SK-N-MC (cell line): ENCODE results near the gene ARHGEF10L.

ENCODE experiments used
- DNase-seq: peaks from one replicate; pipeline ENCODE4 v3.0.0-alpha.2; 2011; ENCODE audit warnings: low read depth, low spot score
- H3K27ac ChIP-seq: fragments of 200-600 bp; sonication (generic); 2 replicates; pipeline ENCODE4 v1.5.1; 2016; ENCODE audit warnings: mixed run types
- H3K36me3 ChIP-seq: fragments of 200-600 bp; sonication (generic); 2 replicates; pipeline ENCODE4 v1.6.1; 2017; ENCODE audit warnings: antibody characterized with exemption, low read length, mixed read lengths; ENCODE audit not compliant: insufficient read depth
- H3K4me3 ChIP-seq: fragments of 200-600 bp; sonication (generic); 2 replicates; pipeline ENCODE4 v1.5.1; 2016
- H3K9ac ChIP-seq: fragments of 200-600 bp; sonication (generic); 2 replicates; pipeline ENCODE4 v1.8.0; 2017; ENCODE audit warnings: mixed run types, mixed read lengths; ENCODE audit not compliant: insufficient read length
- H3K9me3 ChIP-seq: fragments of 200-600 bp; sonication (generic); 2 replicates; pipeline ENCODE4 v1.6.1; 2017; ENCODE audit warnings: low read depth, mild to moderate bottlenecking, antibody characterized with exemption, low read length, moderate library complexity, mixed read lengths
- EZH2 ChIP-seq: fragments of 200-600 bp; sonication (generic); IDR thresholded peaks from one replicate; pipeline ENCODE4 v1.6.1; 2017; ENCODE audit warnings: antibody characterized with exemption
- FOXP2 ChIP-seq: optimal IDR thresholded peaks from 2 replicates; pipeline ENCODE3; 2011; ENCODE audit warnings: mild to moderate bottlenecking, moderate library complexity; ENCODE audit not compliant: insufficient read depth; ENCODE audit errors: extremely low read length, control extremely low read depth
- POLR2AphosphoS5 ChIP-seq: IDR thresholded peaks from 2 replicates; pipeline ENCODE4 v1.6.1; 2012; ENCODE audit warnings: mild to moderate bottlenecking, low read depth, low read length, borderline replicate concordance

Gene ARHGEF10L

DNA sequence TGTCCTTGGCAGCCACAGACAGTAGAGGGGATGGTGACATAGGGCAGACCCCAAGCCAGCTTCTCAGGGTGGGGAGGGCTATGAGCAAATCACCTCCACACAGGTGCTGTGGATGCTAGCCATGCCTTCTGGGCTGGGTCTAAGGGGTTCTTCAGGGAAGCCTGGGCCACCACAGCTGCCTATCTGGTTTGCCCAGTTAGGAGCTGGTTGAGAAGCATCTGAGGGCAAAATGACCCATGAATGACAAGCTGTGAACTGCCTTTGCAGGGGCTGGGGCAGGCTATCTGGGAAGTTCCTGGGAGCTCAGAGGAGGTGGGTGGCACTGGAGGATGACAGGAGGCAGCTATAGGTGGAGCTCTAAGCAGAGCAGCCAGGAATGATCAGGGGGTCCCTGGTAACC, 10.1 kb upstream of the ARHGEF10L start:
- no peaks in the 10 kb centered on the region for H3K9me3 ChIP-seq
- TF ChIP-seq POLR2AphosphoS5: no peak
- no peak for TF ChIP-seq FOXP2
- TF ChIP-seq EZH2: no peak
- H3K9ac ChIP-seq: no peak overlapping the region
- H3K4me3 ChIP-seq: no peak overlapping the region
- no peak for DNase-seq
- no peaks in the 10 kb centered on the region for H3K36me3 ChIP-seq
- no peak overlapping the region for H3K27ac ChIP-seq

DNA sequence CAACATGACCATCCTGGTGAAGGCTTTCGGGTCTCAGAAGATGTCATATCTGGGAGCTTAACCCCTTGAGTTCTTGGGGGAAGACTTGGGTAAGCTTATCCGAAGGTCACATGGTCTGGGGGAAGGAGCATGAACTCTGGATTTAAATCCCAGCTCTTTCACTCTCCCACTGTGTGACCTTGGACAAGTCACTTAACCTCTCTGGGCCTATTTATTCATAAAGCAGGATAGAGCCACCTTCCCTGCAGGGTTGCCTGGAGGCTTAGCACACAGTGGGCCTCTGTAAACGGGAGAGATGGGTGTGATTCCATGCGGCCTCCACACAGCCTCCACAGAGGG, 8.2 kb upstream of the ARHGEF10L start:
- TF ChIP-seq EZH2 (no peak), POLR2AphosphoS5 (no peak), FOXP2 (no peak)
- Histone ChIP-seq H3K9ac (no peak overlapping the region), H3K27ac (no peak overlapping the region), H3K9me3 (no peaks in the 10 kb centered on the region), H3K36me3 (no peaks in the 10 kb centered on the region), H3K4me3 (no peak overlapping the region)
- DNase-seq: no peak

DNA sequence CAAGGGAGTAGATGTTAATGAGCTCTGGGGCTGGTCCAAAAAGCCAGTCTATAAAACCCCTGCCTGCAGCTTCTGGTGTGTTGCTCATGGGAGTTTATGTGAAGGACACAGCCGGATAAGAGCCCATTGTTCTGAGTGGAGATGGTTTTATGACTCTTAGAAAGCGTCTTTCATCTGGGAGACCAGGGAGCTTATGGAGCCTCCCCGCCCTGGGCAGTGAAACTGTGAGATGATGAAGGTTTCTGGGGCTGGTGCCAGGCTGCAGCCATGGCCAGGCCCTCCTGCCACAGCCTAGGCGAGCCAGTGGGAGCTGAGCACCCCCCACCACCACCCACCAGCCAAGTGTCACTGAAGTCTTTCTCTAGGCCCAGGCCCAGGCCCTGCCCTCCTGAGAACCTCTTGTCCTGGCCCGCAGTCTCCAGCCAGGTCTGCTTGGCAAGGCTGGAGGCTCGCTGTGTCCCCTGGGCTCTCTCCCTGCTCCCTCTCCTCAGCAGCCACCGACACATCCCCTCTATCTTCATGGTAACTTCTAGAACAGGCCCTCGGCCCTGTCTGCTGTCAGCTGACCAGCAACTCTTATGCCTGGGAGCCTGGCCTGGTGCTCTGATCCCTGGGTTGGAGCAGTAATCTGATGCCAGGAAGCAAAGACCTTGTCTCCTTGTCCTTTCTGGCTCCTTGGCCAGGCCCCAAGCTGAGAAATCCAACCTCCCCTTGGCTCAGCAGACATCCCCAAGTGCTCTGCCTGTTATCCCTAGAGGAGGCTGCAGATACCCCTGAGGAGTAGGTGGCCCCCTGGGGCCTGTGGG, 7.6 kb upstream of the ARHGEF10L start:
- no peak overlapping the region for H3K27ac ChIP-seq

DNA sequence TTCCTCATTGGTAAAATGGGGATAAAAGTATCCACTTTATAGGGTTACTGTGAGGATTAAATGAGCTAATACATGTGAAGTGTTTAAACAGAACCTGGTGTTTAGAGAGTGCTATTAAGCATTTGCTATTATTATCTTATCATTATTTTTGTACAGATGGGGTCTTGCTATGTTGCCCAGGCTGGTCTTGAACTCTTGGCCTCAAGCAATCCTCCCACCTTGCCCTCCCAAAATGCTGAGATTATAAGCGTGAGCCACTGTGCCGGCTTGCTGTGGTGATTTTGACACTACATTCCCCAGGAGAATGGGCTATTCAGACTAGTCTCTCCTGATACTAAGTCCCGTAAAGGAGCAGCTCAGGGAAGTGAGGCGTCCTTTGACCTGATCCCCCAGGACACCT, 6.3 kb upstream of the ARHGEF10L start:
- H3K9me3 ChIP-seq: no peaks in the 10 kb centered on the region
- TF ChIP-seq EZH2 (no peak), POLR2AphosphoS5 (no peak), FOXP2 (no peak)
- no peak overlapping the region for H3K4me3 ChIP-seq
- no peak overlapping the region for H3K27ac ChIP-seq
- H3K9ac ChIP-seq: no peak overlapping the region
- no peaks in the 10 kb centered on the region for H3K36me3 ChIP-seq
- DNase-seq: no peak

More for the DNA sequence above, 7.6 kb upstream of the ARHGEF10L start:
- Histone ChIP-seq H3K4me3 (no peak overlapping the region), H3K9me3 (no peaks in the 10 kb centered on the region), H3K36me3 (no peaks in the 10 kb centered on the region), H3K9ac (no peak overlapping the region)
- no peak for DNase-seq
- no peak for TF ChIP-seq FOXP2
- TF ChIP-seq EZH2: no peak
- TF ChIP-seq POLR2AphosphoS5: no peak

DNA sequence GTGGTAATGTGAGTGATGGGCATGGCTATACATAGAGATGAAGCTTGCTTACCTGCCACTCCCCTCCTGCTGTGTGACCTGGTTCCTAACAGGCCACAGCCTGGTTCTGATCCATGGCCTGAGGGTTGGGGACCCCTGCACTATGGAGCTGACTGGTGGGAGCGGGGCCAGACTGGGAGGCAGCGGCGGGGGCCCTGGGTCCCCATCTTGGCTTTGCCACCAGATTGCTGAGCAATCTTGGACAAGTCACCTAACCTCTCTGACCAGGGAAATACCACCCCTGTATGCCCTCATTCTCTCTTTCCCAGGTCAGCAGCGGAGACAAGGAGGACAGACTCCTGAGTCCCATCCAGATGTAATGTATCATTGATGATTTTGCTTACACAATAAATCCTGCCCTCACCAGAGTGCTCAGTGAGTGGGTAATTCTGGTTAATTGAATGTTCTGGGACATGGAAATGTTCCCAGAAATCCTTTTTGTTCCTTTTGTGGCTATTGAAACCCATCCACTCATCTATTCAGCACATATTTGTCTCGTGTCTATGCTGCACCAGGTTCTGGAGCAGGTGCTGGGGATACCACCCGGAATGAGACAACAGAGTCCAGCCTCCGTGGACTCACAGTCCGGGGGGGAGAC, 4.1 kb upstream of the ARHGEF10L start:
- no peaks in the 10 kb centered on the region for H3K36me3 ChIP-seq
- H3K9me3 ChIP-seq: no peaks in the 10 kb centered on the region
- H3K27ac ChIP-seq: no peak overlapping the region
- DNase-seq: no peak
- H3K4me3 ChIP-seq: no peak overlapping the region
- TF ChIP-seq POLR2AphosphoS5: no peak
- no peak for TF ChIP-seq FOXP2
- no peak for TF ChIP-seq EZH2
- no peak overlapping the region for H3K9ac ChIP-seq

DNA sequence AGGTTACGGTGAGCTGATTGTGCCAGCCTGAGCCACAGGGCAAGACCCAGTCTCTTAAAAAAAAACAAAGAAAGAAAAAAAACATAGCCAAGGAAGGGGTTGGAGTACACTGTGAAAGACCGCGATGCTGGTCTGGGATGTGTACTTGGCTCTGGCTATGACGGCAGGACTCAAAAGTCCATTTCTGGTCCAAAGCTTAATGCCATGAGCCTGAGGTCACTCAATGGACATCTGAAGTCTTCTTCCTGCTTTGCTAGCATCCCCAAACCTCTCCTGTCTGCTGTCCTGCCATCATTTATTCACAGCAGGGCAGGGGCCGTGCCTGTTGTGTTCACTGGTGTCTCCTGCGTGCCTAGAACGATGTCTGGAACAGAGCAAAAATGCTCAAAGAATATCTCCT, 1.5 kb upstream of the ARHGEF10L start:
- Histone ChIP-seq H3K27ac (0 out of 2 replicates have a peak overlapping the region, but pooled peaks have one; percentile 51), H3K9me3 (no peaks in the 10 kb centered on the region), H3K4me3 (no peak overlapping the region), H3K9ac (no peak overlapping the region), H3K36me3 (no peaks in the 10 kb centered on the region)
- DNase-seq: no peak
- TF ChIP-seq POLR2AphosphoS5 (no peak), EZH2 (no peak), FOXP2 (no peak)

DNA sequence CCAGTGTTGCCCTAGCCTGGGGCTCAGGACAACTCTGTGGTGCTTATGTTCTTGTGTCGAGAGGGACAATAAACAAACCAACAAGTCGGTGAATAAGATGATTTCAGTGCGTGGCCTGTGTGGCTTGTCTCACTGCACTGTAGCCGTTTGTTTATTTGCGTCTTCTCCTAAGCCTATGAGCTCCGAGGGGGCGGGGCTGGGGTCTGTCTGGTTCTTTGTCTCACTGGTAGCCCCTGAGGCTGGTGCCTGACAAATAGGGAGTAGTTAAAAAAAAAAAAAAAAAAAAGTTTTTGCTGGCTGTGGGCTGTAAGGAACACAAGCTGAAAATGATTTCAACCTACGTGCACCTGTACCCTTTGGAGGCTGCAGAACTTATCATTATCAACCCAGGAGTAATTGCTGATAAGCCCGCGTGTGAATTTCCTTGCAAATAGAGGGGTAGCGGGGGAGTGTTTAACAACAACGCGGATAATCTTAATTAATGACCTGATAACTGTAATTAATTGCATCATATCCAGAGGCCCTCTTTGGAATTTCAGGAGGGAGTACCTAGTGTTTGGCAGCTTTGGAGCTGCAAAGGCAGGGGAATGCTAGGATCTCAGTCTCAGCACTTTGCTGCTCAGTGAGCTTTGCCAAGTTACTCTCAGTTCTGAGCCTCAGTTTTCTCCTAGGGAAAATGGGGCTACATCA, 925 bp upstream of the ARHGEF10L start:
- Histone ChIP-seq H3K4me3 (peak overlapping the region; percentile 74), H3K9me3 (no peaks in the 10 kb centered on the region), H3K27ac (0 out of 2 replicates have a peak overlapping the region, but pooled peaks have one; percentile 51), H3K9ac (peak overlapping the region; percentile 71), H3K36me3 (no peaks in the 10 kb centered on the region)
- no peak for TF ChIP-seq POLR2AphosphoS5
- peak; percentile 87 for TF ChIP-seq FOXP2
- TF ChIP-seq EZH2: no peak
- peak; percentile 60 for DNase-seq

DNA sequence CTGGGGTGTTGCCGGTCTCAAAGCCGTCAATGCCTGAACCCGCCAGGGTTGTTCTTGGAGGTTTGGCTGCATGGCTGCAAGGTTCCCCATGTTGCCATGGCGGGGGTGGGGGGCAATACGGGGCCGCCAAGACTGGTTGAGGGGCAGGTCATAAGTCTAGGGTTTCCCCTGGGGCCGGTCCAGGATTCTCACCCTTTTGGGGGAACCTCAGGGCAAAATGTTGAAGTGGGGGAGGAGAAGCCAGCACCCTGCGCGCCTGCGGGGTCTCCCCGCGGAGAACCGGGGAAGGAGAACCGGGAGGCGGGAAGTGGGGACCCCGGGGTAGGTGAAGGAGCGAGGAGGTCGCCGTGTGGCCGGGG, 401 bp upstream of the ARHGEF10L start:
- Histone ChIP-seq H3K36me3 (no peaks in the 10 kb centered on the region), H3K9ac (peak overlapping the region; percentile 71), H3K27ac (0 out of 2 replicates have a peak overlapping the region, but pooled peaks have one; percentile 2), H3K9me3 (no peaks in the 10 kb centered on the region), H3K4me3 (peak overlapping the region; percentile 74)
- TF ChIP-seq POLR2AphosphoS5: no peak
- no peak for TF ChIP-seq EZH2
- TF ChIP-seq FOXP2: no peak
- no peak for DNase-seq

DNA sequence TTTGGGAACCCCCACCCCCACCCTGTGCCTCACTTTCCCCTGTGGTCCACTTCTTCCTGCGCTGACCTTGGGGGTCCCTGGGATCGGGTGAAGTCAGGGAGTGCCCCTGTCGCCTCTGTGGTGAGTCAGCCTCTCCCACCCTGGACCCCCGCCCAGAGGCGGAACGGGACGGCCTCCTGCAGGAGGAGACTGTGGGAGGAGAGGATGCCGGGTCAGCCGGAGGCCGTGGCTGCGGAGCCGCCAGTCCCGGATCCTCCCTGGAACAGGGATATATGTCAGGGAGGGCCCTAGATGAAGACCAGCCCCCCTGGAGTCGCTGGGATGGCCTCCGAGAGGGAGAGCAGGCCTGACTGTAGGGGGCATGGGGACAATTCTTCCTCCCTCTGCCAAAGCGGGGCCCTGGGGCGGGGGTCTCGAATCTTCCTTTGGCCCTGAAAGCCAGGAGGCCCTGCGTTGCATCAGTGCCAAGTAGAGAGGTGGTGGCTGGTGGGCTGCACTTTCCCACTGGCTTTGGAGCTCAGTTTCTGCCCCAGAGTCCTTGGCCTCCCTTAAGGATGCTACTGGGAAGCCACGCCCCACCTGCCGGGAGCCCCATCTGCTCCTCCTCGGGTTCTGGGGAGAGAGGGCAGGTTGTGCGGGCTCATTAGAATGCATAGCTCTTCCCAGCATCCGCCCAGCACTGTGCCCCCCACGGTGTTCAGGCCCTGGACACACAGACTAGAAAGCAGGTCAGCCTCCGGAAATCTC, 930 bp downstream of the ARHGEF10L start:
- TF ChIP-seq FOXP2 (no peak), POLR2AphosphoS5 (no peak), EZH2 (no peak)
- Histone ChIP-seq H3K27ac (no peak overlapping the region), H3K9ac (peak overlapping the region; percentile 93), H3K36me3 (no peaks in the 10 kb centered on the region), H3K4me3 (peak overlapping the region; percentile 91), H3K9me3 (no peaks in the 10 kb centered on the region)
- no peak for DNase-seq
